Measurements from ENCODE around the gene DNMBP. TPM values are rescaled to one million over a fixed set of nuclear protein-coding genes. Genes with fewer than 3 reads are reported as not detected.

Gene DNMBP
- polyA plus RNA-seq, 2 of the 4 experiments (the other 2 are of a cell fraction), result 13.7 to 20.3 TPM

DNA sequence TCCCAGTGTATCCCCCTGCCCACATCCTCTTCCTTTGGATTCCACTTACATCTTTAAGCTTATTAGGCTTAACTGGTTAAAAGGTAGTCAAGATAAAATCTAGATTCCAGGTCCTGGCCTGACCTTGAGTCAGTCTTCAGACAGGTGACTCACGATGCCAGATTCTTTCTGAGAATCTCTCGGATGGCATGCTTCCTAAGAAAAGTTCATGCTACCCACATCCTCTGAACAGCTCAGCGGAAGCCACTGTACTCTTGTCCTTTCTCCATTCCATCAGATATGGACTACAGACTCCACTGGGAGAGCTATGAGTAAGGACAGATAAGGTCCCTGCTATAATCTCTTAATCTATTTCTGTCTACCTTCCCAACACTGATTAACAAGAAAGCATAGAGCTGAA lies 43.4 kb downstream of the DNMBP start:
- H3K4me3 ChIP-seq, result no peak overlapping the region
- TF ChIP-seq RAD21 (conservative IDR thresholded peaks at IDR 0.05 in 1 of 2, IDR thresholded peaks at IDR 0.05 in 1 of 2) (peak; percentile 14 to 25; a peak in 1 of 5 replicates), JUNB (IDR thresholded peaks at IDR 0.05) (peak; percentile 65), JUN (IDR thresholded peaks at IDR 0.05) (peak; percentile 40 to 57; a peak in 2 of 5 replicates), NFE2L2 (conservative IDR thresholded peaks at IDR 0.05; ENCODE audit: low read length) (no peak), FOSL2 (IDR thresholded peaks at IDR 0.05) (peak; percentile 77), FOSL2 (CRISPR knock-in tag; IDR thresholded peaks at IDR 0.05) (peak; percentile 74), HDAC2 (IDR thresholded peaks at IDR 0.05) (no peak), EHF (CRISPR knock-in tag; IDR thresholded peaks at IDR 0.05) (no peak), HEYL (CRISPR knock-in tag; IDR thresholded peaks at IDR 0.05) (no peak), RNF2 (IDR thresholded peaks at IDR 0.05; ENCODE audit: borderline replicate concordance, low read depth) (no peak), GATA3 (IDR thresholded peaks at IDR 0.05; ENCODE audit: borderline replicate concordance) (peak; percentile 95), CEBPB (IDR thresholded peaks at IDR 0.05) (peak in 1 of 2 experiments; percentile 7; a peak in 1 of 4 replicates), EP300 (IDR thresholded peaks at IDR 0.05) (peak; percentile 39 to 62; a peak in 2 of 5 replicates), ZSCAN20 (CRISPR knock-in tag; IDR thresholded peaks at IDR 0.05) (no peak), SMC3 (IDR thresholded peaks at IDR 0.05) (0 out of 3 replicates have a peak, but pooled peaks have one; percentile 22), HOXB5 (CRISPR knock-in tag; IDR thresholded peaks at IDR 0.05) (no peak), HOXB13 (CRISPR knock-in tag; IDR thresholded peaks at IDR 0.05; ENCODE audit: low read depth) (no peak), RFX5 (IDR thresholded peaks at IDR 0.05) (no peak)
- TF ChIP-seq, protein P1, sequence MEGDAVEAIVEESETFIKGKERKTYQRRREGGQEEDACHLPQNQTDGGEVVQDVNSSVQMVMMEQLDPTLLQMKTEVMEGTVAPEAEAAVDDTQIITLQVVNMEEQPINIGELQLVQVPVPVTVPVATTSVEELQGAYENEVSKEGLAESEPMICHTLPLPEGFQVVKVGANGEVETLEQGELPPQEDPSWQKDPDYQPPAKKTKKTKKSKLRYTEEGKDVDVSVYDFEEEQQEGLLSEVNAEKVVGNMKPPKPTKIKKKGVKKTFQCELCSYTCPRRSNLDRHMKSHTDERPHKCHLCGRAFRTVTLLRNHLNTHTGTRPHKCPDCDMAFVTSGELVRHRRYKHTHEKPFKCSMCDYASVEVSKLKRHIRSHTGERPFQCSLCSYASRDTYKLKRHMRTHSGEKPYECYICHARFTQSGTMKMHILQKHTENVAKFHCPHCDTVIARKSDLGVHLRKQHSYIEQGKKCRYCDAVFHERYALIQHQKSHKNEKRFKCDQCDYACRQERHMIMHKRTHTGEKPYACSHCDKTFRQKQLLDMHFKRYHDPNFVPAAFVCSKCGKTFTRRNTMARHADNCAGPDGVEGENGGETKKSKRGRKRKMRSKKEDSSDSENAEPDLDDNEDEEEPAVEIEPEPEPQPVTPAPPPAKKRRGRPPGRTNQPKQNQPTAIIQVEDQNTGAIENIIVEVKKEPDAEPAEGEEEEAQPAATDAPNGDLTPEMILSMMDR (IDR thresholded peaks at IDR 0.05), result no peak
- TF ChIP-seq, protein P2, sequence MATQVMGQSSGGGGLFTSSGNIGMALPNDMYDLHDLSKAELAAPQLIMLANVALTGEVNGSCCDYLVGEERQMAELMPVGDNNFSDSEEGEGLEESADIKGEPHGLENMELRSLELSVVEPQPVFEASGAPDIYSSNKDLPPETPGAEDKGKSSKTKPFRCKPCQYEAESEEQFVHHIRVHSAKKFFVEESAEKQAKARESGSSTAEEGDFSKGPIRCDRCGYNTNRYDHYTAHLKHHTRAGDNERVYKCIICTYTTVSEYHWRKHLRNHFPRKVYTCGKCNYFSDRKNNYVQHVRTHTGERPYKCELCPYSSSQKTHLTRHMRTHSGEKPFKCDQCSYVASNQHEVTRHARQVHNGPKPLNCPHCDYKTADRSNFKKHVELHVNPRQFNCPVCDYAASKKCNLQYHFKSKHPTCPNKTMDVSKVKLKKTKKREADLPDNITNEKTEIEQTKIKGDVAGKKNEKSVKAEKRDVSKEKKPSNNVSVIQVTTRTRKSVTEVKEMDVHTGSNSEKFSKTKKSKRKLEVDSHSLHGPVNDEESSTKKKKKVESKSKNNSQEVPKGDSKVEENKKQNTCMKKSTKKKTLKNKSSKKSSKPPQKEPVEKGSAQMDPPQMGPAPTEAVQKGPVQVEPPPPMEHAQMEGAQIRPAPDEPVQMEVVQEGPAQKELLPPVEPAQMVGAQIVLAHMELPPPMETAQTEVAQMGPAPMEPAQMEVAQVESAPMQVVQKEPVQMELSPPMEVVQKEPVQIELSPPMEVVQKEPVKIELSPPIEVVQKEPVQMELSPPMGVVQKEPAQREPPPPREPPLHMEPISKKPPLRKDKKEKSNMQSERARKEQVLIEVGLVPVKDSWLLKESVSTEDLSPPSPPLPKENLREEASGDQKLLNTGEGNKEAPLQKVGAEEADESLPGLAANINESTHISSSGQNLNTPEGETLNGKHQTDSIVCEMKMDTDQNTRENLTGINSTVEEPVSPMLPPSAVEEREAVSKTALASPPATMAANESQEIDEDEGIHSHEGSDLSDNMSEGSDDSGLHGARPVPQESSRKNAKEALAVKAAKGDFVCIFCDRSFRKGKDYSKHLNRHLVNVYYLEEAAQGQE (IDR thresholded peaks at IDR 0.05), result no peak
- TF ChIP-seq, protein P3, sequence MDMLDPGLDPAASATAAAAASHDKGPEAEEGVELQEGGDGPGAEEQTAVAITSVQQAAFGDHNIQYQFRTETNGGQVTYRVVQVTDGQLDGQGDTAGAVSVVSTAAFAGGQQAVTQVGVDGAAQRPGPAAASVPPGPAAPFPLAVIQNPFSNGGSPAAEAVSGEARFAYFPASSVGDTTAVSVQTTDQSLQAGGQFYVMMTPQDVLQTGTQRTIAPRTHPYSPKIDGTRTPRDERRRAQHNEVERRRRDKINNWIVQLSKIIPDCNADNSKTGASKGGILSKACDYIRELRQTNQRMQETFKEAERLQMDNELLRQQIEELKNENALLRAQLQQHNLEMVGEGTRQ (IDR thresholded peaks at IDR 0.05), result no peak
- POLR2A ChIA-PET, result interaction anchor here (0.6 to 1.8 kb wide), 11 partner anchors 11 to 346 kb away, joined by 3 to 16 read pairs (median 4); no protein-coding TSS in a partner anchor
- DNase-seq (ENCODE audit: low read depth in 1 of 2, low spot score in 1 of 2) (peak; percentile 64 to 72), ATAC-seq (peak; percentile 90 to 91), FAIRE-seq (peak; percentile 7)
- peak overlapping the region; percentile 47 for H3K4me2 ChIP-seq
- 10% methylated on average over 3 of the region's 3 CpGs for WGBS (ENCODE audit: missing lambda C conversion rate)
- peak overlapping the region; percentile 62 to 84 for H3K27ac ChIP-seq
- peaks cover 47% of the 10 kb centered on the region for H3K4me1 ChIP-seq
- no peaks in the 10 kb centered on the region for H3K9me3 ChIP-seq
- CTCF ChIA-PET, result interaction anchor here (0.7 to 4.2 kb wide), 17 partner anchors 10 to 120 kb away, joined by 3 to 23 read pairs (median 5); partner anchors contain the start of gene DNMBP

DNA sequence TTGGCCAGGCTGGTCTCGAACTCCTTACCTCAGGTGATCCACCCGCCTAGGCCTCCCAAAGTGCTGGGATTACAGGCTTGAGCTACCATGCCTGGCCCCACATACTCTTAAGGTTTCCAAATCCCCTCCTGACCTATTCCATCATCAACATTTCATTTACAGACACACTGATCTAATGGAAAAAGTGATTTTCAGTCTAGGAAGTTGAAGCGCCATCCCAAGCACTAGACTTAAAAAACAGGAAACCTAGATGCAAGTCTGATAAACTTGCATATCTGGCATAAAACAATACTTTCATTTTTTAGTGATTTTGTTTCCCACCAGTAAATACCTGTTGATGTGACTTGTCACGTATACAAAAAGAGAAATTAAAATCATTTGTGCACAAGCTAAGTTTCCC lies 44.0 kb downstream of the DNMBP start:
- Histone ChIP-seq H3K4me2 (peak overlapping the region; percentile 47), H3K27ac (peak overlapping the region; percentile 62 to 84), H3K4me1 (peaks cover 47% of the 10 kb centered on the region), H3K9me3 (no peaks in the 10 kb centered on the region), H3K4me3 (no peak overlapping the region)
- DNase-seq (ENCODE audit: low read depth in 1 of 2, low spot score in 1 of 2) (no peak), ATAC-seq (no peak), FAIRE-seq (no peak)
- CTCF ChIA-PET, result interaction anchor here (0.7 to 4.2 kb wide), 23 partner anchors 11 to 120 kb away, joined by 3 to 23 read pairs (median 5); partner anchors contain the start of gene DNMBP
- WGBS (ENCODE audit: missing lambda C conversion rate), result 95% methylated on average over 4 of the region's 4 CpGs
- POLR2A ChIA-PET, result interaction anchor here (0.6 to 1.8 kb wide), 9 partner anchors 12 to 345 kb away, joined by 3 to 16 read pairs (median 3); no protein-coding TSS in a partner anchor
- TF ChIP-seq, protein P4, sequence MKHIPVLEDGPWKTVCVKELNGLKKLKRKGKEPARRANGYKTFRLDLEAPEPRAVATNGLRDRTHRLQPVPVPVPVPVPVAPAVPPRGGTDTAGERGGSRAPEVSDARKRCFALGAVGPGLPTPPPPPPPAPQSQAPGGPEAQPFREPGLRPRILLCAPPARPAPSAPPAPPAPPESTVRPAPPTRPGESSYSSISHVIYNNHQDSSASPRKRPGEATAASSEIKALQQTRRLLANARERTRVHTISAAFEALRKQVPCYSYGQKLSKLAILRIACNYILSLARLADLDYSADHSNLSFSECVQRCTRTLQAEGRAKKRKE (CRISPR knock-in tag; IDR thresholded peaks at IDR 0.05; ENCODE audit: low read depth), result no peak
- TF ChIP-seq SREBF2 (IDR thresholded peaks at IDR 0.05) (no peak), HOXB13 (CRISPR knock-in tag; IDR thresholded peaks at IDR 0.05; ENCODE audit: low read depth) (no peak), CHD2 (IDR thresholded peaks at IDR 0.05; ENCODE audit: low read length, partially characterized antibody) (no peak), SMC3 (IDR thresholded peaks at IDR 0.05) (no peak), RCOR1 (IDR thresholded peaks at IDR 0.05; ENCODE audit: low read depth, low read length) (no peak), TP53 (CRISPR knock-in tag; IDR thresholded peaks at IDR 0.05) (no peak)
- TF ChIP-seq, protein P5, sequence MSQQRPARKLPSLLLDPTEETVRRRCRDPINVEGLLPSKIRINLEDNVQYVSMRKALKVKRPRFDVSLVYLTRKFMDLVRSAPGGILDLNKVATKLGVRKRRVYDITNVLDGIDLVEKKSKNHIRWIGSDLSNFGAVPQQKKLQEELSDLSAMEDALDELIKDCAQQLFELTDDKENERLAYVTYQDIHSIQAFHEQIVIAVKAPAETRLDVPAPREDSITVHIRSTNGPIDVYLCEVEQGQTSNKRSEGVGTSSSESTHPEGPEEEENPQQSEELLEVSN (IDR thresholded peaks at IDR 0.05; ENCODE audit: borderline replicate concordance, low read depth), result no peak
- TF ChIP-seq, protein P6, sequence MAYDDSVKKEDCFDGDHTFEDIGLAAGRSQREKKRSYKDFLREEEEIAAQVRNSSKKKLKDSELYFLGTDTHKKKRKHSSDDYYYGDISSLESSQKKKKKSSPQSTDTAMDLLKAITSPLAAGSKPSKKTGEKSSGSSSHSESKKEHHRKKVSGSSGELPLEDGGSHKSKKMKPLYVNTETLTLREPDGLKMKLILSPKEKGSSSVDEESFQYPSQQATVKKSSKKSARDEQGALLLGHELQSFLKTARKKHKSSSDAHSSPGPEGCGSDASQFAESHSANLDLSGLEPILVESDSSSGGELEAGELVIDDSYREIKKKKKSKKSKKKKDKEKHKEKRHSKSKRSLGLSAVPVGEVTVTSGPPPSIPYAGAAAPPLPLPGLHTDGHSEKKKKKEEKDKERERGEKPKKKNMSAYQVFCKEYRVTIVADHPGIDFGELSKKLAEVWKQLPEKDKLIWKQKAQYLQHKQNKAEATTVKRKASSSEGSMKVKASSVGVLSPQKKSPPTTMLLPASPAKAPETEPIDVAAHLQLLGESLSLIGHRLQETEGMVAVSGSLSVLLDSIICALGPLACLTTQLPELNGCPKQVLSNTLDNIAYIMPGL (CRISPR knock-in tag; IDR thresholded peaks at IDR 0.05; ENCODE audit: borderline replicate concordance), result no peak
